HAP-1 (cell line): ENCODE measurements around the gene CLDN20.

Experiments
- DNase-seq, 2 experiments: peaks; one replicate each; pipeline ENCODE4 v3.0.0-alpha.2; 2016 to 2020; ENCODE audit warnings: low spot score in 2 of 2
- H3K27me3 ChIP-seq: fragments of 250-450 bp; sonication (Bioruptor Pico); 2 replicates; pipeline ENCODE4 v1.5.1; 2020; ENCODE audit warnings: low read depth, mild to moderate bottlenecking, moderate library complexity
- H3K36me3 ChIP-seq: fragments of 250-450 bp; sonication (Bioruptor Pico); replicated peaks from 2 replicates; pipeline ENCODE4 v1.5.1; 2020; ENCODE audit warnings: mild to moderate bottlenecking
- H3K4me1 ChIP-seq: fragments of 250-450 bp; sonication (Bioruptor Pico); 2 replicates; pipeline ENCODE4 v1.5.1; 2020; ENCODE audit warnings: mild to moderate bottlenecking
- H3K4me3 ChIP-seq: fragments of 250-450 bp; sonication (Bioruptor Pico); 2 replicates; pipeline ENCODE4 v1.5.1; 2020; ENCODE audit warnings: mild to moderate bottlenecking, moderate library complexity
- H3K9me3 ChIP-seq: fragments of 250-450 bp; sonication (Bioruptor Pico); 2 replicates; pipeline ENCODE4 v1.5.1; 2020; ENCODE audit warnings: mild to moderate bottlenecking, moderate library complexity
- in situ Hi-C: fragments of 300-500 bp; cut with MboI; formaldehyde crosslinking; loops from 3 replicates; pipeline ENCODE4 v1.14.3; 2020; ENCODE audit warnings: low sequenced_read_pairs, inconsistent platforms, mixed read lengths

Gene CLDN20

GRCh38 chr6:155314773-155315515, 51.1 kb downstream of the CLDN20 start:
- peaks cover 12% of the 10 kb centered on the region for H3K36me3 ChIP-seq
- H3K4me3 ChIP-seq = peak overlapping the region; percentile 85
- DNase-seq = peak; percentile 76 to 90
- no peaks in the 10 kb centered on the region for H3K9me3 ChIP-seq
- in situ Hi-C loops = no loop called here
- no peaks in the 10 kb centered on the region for H3K27me3 ChIP-seq
- peaks cover 7% of the 10 kb centered on the region for H3K4me1 ChIP-seq

- H3K9me3 ChIP-seq = no peaks in the 10 kb centered on the region
- no peaks in the 10 kb centered on the region for H3K27me3 ChIP-seq
- peak overlapping the region; percentile 85 for H3K4me3 ChIP-seq
- peaks cover 7% of the 10 kb centered on the region for H3K4me1 ChIP-seq
- DNase-seq = no peak
- in situ Hi-C loops = no loop called here
- H3K36me3 ChIP-seq = peaks cover 6% of the 10 kb centered on the region; the same call in 1 of the 2 replicates
These were observed 51.7 kb downstream of the CLDN20 start for GRCh38 chr6:155315516-155315871.

GRCh38 chr6:155316419-155316818, 52.6 kb downstream of the CLDN20 start:
- Histone ChIP-seq H3K36me3 (0 out of 2 replicates have a peak, but pooled peaks cover under 1% of the 10 kb centered on the region), H3K4me1 (peaks cover 7% of the 10 kb centered on the region), H3K4me3 (no peak overlapping the region), H3K9me3 (no peaks in the 10 kb centered on the region), H3K27me3 (no peaks in the 10 kb centered on the region)
- no peak for DNase-seq
- in situ Hi-C loops = no loop called here

- Histone ChIP-seq H3K9me3 (no peaks in the 10 kb centered on the region), H3K4me3 (no peak overlapping the region), H3K36me3 (no peaks in the 10 kb centered on the region), H3K27me3 (no peaks in the 10 kb centered on the region), H3K4me1 (peaks cover 5% of the 10 kb centered on the region)
- no peak for DNase-seq
- in situ Hi-C loops = no loop called here
These were observed 53.4 kb downstream of the CLDN20 start for GRCh38 chr6:155317186-155317585.

GRCh38 chr6:155319902-155320301, 56.1 kb downstream of the CLDN20 start:
- in situ Hi-C loops = no loop called here
- no peaks in the 10 kb centered on the region for H3K27me3 ChIP-seq
- no peak for DNase-seq

GRCh38 chr6:155324172-155324571, 60.4 kb downstream of the CLDN20 start:
- in situ Hi-C loops = no loop called here
- no peaks in the 10 kb centered on the region for H3K27me3 ChIP-seq
- H3K9me3 ChIP-seq = no peaks in the 10 kb centered on the region
- H3K4me3 ChIP-seq = no peak overlapping the region
- DNase-seq = no peak
- peaks cover 9% of the 10 kb centered on the region for H3K4me1 ChIP-seq
- no peaks in the 10 kb centered on the region for H3K36me3 ChIP-seq

More at GRCh38 chr6:155319902-155320301, 56.1 kb downstream of the CLDN20 start:
- Histone ChIP-seq H3K4me3 (no peak overlapping the region), H3K9me3 (no peaks in the 10 kb centered on the region), H3K36me3 (no peaks in the 10 kb centered on the region), H3K4me1 (peaks cover 5% of the 10 kb centered on the region)

GRCh38 chr6:155324993-155325392, 61.2 kb downstream of the CLDN20 start:
- in situ Hi-C loops = loop anchor here (5.0 kb wide), 1 partner anchor 202 kb away; no protein-coding TSS in a partner anchor
- Histone ChIP-seq H3K9me3 (no peaks in the 10 kb centered on the region), H3K36me3 (no peaks in the 10 kb centered on the region), H3K4me3 (no peak overlapping the region), H3K4me1 (peaks cover 9% of the 10 kb centered on the region), H3K27me3 (no peaks in the 10 kb centered on the region)
- no peak for DNase-seq

GRCh38 chr6:155325700-155326516, 62.1 kb downstream of the CLDN20 start:
- Histone ChIP-seq H3K4me1 (peaks cover 9% of the 10 kb centered on the region), H3K27me3 (no peaks in the 10 kb centered on the region), H3K36me3 (no peaks in the 10 kb centered on the region), H3K4me3 (no peak overlapping the region), H3K9me3 (no peaks in the 10 kb centered on the region)
- in situ Hi-C loops = loop anchor here (5.0 kb wide), 1 partner anchor 201 kb away; no protein-coding TSS in a partner anchor
- DNase-seq = peak in 1 of 2 experiments; percentile 56
